CD4-positive, alpha-beta T cell treated with Interleukin-17A for 4 hours (primary cell): ENCODE results near the gene PUS10.
"Not testable (repeated sequence)": the region's sequence is repeated elsewhere in the genome, so short reads cannot be mapped to it uniquely, and the experiment has no call there.

ENCODE experiments used
- DNase-seq: peaks from one replicate; pipeline ENCODE4 v3.0.0-alpha.2; 2020; ENCODE audit warnings: mixed read lengths

Gene PUS10

DNA sequence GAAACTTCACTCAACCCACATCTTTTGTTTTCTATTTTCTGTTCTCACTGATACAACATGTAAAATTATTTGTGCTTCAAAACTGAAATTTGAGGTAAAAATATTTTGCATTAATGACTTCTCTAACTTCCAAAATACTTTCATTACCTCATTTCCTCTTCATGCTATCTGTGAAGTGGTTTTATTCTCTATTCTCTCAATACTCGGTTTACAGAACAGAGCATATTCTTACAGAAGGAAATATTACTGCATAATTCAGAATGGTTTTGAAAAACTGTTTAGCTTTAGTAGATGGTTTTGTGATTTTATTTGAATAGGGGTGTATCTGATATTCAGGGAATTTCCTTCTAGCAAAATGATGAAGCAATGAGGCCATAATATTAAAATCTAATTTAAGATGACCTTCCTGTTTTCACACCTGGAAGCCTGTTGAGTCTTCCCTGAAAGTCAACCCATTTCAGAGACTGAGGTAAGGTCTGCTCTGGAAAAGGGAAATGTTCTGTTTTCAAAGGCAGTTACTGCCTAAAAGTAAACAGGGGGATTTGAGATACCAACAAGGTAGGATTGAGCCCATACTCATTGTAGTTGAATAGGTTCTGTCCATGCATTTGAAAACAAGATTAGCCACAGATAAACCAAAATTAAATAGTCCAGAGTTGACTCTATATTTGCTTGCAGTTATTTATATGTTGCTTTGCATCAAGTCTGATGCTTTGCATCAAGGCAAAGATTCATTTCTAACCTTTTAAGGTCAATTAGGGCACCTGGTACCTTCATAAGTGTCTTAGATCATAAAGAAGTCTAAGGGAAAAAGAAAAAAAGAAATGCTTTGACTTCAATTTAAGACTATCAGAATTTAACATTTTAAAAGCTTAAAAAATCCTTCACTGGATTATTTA is 51.3 kb downstream of the PUS10 start:
- DNase-seq, result no peak

- no peak for DNase-seq
Observed at GRCh38 chr2:60965499-60965785, 52.6 kb downstream of the PUS10 start.

- DNase-seq, result no peak
Observed at GRCh38 chr2:60964651-60965498, 53.2 kb downstream of the PUS10 start.

DNA sequence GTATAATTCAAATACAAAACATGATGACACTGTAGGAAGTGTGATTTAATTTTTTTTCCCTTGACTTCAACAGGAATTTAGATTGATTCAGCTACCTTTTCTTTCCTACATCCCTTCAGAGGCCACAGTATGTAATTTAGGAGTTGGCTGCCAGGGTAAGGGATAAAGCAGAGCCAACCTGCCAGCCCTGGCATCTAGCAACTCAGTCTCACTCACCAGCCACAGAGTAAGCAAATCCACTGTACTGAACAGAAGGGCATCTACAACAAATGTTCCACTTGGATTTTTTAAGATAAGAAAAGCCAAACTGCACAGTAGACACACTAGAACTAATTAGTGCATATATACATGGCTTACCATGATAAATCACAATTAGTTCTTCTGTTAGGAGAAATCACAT is 54.9 kb downstream of the PUS10 start:
- DNase-seq, result no peak

- DNase-seq, result no peak
Observed at GRCh38 chr2:60962528-60962927, 55.5 kb downstream of the PUS10 start.

DNA sequence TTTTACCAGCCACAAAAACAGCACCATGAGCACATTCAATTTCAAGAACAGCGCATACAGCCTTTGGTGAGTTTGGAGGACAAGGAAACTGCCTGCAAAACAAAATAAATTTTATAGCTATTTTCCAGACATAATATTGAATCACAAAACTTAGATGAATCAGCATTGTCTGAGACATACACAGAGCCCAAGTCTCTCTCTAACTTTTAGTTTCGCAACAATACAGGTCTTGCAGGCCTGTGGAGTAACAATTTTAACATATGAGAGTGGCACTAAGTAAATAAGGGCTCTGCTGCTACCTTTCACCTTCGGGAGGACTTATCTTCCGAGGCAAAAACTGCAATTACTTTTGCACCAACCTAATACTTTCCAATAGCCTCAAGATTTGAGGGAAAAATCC is 56.6 kb downstream of the PUS10 start:
- DNase-seq, result no peak

GRCh38 chr2:60960706-60961105 is 57.3 kb downstream of the PUS10 start:
- DNase-seq, result no peak

DNA sequence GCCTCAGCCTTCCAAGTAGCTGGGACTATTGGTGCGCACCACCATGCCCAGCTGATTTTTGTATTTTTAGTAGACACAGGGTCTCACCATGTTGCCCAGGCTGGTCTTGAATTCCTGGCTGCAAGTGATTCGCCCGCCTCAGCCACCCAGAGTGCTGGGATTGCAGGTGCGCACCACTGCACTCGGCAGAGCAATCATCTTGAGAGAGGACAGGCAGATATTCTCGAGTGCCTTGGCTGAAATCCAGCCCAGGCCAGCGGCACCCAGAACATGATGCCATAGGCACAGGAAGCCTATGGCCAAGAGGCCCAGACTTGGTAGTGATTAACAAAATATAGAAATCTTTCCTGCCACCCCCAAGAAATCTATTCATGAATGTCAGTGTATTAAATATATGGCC is 58.6 kb downstream of the PUS10 start:
- DNase-seq, result no peak

GRCh38 chr2:60958800-60959199 is 59.3 kb downstream of the PUS10 start:
- no peak for DNase-seq

DNA sequence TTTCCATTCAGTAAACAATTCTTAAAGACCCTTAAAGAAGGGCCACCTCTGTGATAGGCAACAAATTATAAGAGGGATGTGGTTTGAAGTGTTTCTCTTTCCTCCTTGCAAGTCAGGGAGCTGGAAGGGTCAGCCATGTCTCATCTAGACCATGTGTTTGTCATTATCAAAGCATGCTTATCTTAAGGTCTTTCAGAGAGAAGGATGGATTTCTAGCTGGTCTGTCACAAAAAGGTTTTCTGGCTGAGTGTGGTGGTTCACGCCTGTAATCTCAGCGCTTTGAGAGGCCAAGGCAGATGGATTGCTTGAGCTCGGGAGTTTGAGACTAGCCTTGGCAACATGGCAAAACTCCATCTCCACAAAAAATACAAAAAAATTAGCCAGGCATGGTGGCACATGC is 59.7 kb downstream of the PUS10 start:
- no peak for DNase-seq

DNA sequence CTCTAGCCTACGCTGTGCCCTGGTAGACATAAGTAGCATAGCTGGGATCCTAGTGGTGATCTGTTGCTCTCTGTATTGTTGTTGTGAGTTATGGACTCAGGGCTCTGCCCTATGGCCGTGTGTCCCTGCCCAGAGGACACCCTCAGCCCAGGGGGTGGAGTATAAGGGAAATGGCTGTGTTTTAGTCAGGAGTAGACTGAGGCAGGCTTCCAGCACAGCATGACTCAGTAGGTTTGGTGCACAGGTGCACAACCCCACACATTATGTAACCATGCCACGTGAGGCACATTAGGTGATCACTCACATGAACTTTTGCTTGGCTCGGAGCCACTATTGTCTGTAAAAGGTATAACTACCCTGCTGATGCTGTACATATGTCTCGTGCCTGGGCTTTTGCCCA is 60.4 kb downstream of the PUS10 start:
- no peak for DNase-seq

GRCh38 chr2:60957224-60957623 is 60.8 kb downstream of the PUS10 start:
- no peak for DNase-seq

- no peak for DNase-seq
Observed at GRCh38 chr2:60954139-60954538, 63.9 kb downstream of the PUS10 start.

DNA sequence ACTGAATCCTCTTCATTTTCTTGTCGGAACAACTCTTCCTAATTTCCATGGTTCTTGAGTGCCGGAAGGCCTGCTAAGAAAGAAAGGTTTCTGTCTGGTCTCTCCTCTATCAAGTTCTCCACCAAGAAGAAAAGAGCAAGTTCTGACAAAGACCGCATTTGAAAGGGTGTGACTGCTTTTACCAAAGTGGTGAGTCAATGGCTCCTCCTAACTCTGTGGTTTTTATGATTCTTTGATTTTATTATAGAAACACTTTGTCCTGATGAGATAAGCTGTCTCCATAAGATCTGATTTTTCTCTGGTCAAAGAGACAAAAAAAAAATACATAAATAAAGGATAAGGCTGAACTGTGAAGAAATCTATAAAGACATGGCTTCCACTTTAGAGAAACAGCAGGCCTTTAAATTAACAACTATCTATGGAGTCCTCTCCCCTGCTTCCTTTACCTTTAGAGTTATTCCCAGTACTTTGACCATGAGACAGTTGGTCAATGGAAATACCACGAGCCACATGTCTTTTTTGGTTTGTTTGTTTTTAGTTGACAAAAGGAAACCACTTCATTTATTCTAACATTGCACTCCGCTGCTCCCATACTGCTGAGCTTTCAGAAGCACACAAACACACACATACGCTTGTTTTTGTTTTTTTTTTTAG is 69.0 kb downstream of the PUS10 start:
- no peak for DNase-seq

DNA sequence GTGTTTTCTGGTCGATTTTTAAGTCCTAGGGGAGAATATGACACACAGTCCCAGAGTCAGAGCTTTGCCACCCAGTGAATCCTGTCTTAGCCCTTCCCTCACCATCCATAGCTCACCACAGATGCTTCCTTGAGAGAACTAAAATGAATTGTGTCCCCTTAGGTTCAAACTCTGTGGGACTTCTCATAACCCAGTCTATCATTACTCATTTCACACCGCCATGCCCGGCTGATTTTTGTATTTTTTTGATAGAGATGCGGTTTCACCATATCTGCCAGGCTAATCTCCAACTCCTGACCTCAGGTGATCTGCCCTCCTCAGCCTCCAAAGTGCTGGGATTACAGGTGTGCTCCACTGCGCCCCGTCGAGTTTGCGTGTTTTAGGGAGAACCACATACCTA is 69.9 kb downstream of the PUS10 start:
- DNase-seq, result no peak

GRCh38 chr2:60947056-60947455 is 71.0 kb downstream of the PUS10 start:
- no peak for DNase-seq

DNA sequence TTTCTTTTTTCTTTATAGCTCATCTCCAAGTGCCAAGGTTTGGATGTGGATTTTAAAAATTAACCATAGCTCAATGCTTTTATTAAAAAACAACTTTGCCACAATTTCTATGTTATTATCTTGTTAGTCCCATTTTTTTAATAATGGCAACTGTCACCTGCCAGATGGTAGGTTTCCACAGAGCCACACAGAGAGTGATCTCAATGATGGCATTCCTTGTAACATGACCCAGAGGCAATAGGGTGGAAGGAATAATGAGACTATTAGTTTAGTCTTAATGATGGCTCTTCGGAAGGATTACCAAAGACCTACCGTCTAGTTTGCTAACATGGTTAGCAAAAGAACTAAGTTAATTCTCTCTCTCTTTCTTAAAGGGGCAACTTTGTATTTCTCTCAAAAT is 72.7 kb downstream of the PUS10 start:
- no peak for DNase-seq

- no peak for DNase-seq
Observed at GRCh38 chr2:60939622-60940021, 78.4 kb downstream of the PUS10 start.

DNA sequence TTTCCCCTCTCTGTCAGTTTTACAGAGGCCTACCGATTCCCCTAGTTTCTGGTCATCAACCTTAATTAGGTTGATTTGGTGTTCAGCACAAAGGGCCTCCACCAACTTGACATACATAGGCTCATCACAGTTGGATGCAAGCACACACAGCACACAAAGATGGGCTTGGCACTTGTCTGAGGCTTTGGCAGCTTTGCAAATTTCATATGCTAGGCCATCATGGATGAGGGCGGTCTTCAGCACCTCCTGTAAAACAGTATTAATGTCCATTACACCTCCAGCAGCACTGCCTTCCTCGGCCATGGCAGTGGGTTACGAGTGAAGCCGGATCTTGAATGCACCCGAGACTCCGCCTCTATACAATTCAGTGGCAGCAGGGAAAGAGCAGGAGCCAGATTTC is 79.8 kb downstream of the PUS10 start:
- no peak for DNase-seq

- no peak for DNase-seq
Observed at GRCh38 chr2:60936757-60937156, 81.3 kb downstream of the PUS10 start.

- no peak for DNase-seq
Observed at GRCh38 chr2:60934165-60934722, 83.8 kb downstream of the PUS10 start.

- DNase-seq, result no peak
Observed at GRCh38 chr2:60932954-60933353, 85.1 kb downstream of the PUS10 start.

GRCh38 chr2:60932061-60932460 is 86.0 kb downstream of the PUS10 start:
- not testable (repeated sequence) for DNase-seq
